Activated CD4-positive, alpha-beta T cell treated with anti-CD3 and anti-CD28 coated beads, Interleukin-2, amount 50 U/mL, for 48 hours (primary cell): ENCODE measurements around the gene ZNF91.
"Not testable (repeated sequence)": the region's sequence is repeated elsewhere in the genome, so short reads cannot be mapped to it uniquely, and the experiment has no call there.

ENCODE experiments used
- DNase-seq, 2 experiments: peaks; one replicate each; pipeline ENCODE4 v3.0.0-alpha.2; 2020

The ZNF91 gene

DNA sequence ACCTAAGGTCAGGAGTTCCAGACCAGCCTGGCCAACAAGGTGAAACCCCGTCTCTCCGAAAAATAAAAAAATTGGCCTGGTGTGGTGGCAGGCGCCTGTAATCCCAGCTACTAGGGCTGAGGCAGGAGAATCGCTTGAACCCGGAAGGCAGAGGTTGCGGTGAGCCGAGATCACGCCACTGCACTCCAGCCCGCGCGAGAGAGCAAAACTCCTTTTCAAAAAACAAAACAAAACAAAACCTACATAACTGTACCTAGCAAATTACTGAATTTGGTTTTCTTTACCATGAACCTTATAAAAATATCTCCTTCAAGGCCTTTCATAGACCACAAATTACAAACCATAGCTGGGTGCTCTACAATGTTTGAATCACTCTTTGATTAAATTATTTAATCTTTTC is 760 bp downstream of the ZNF91 start:
- peak; percentile 39 to 55 for DNase-seq

DNA sequence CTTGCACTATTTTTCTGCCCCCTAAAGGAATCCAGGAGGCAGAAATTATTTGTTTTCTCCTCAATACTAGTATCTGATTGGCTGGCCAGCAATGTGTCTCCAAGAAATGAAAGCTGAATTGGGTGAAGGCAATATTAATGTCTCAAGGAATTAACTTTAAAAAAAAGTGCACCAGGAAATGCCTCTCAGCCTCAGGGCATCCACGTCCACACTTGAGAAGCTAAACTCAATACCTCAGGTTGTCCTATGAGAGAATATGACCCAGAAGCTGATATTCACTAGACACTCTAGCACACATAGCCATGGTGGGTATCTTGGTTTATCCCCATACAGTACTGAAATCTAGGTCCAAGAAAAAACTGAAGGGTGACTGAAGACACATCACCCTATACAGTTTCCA is 2.1 kb downstream of the ZNF91 start:
- no peak for DNase-seq

DNA sequence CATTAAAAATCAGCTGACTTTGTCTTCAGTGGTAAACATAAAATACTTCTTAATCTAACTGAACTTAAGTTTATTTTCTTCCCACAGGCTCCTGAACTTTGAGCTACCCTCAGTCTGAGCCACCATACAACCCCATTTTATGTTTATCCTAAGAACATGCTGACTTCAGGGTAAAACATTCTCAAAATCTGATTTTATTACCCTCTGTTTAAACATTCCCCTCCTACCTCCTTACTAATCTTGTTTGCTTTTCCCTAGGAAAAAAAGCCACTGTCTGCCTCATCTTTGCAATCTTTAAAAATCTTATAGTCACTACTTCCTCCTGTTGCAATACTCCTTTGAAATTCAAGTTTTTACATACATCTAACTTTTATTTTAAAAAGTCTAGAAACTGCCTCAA is 4.0 kb downstream of the ZNF91 start:
- no peak for DNase-seq

DNA sequence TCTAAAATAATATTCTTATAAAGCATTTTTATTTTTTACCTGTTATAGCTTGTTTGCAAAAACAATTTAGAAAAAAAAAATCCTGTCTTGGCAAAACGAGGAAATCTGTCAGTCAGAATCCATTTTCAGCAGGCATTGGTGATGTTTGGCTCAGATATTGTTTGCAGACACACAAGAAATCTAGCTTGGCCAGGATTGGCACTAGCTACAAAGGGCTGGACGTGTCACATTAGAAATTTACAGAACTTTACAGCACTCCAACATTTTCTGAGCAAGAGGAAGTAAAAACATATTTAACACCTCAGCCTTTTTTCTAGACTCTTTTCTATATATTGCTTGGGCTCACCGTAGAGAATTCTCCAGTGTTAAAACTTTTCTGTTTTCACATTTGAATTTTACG is 9.9 kb downstream of the ZNF91 start:
- DNase-seq = no peak

DNA sequence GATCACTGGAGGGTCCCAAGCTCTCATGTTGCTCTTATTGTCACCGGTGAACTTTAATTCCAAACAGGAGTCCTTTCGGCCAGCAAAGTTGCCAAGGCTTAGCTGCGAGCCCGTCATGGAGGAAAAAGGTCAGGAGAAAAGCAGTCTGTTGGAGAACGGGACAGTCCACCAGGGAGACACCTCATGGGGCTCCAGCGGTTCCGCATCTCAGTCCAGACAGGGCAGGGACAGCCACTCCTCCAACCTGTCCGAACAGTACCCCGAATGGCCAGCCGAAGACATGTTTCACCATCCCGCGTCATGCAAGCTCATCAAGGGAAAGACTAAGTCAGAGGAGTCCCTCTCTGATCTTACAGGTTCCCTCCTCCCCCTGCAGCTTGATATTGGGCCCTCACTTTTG is 10.4 kb downstream of the ZNF91 start:
- no peak for DNase-seq

DNA sequence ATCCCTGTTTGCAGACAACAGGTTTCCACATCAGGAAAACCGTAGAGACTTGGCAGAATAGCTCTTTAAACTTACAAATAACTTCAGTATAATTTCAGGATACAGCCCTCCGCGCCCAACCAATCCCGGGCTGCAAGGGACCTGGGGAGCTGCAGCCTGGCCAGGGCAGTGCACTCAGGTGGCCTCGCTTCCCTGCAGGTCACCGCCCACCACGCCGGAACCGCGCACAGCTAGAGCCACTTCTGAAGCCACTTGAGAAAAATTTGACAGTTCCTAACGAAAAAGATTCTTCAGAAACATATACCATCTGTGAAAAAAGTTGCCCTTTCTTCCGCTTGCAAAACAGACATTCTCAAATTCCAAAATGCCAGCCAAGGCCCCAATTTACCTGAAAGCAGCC is 11.1 kb downstream of the ZNF91 start:
- no peak for DNase-seq

DNA sequence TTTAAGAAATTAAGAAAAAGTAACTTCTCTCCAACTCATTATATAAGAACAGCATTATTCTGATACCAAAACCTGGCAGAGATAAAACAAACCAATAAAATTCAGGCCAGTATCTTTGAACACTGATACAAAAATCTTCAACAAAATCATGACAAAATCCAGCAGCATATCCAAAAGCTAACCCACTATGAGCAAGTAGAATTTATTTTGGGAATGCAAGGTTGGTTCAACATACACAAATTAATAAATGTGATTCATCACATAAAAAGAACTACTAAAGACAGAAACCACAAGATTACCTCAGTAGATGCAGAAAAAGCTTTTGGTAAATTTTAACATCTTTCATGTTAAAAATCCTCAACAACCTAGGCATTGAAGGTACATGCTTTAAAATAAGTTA is 12.3 kb downstream of the ZNF91 start:
- DNase-seq = no peak

DNA sequence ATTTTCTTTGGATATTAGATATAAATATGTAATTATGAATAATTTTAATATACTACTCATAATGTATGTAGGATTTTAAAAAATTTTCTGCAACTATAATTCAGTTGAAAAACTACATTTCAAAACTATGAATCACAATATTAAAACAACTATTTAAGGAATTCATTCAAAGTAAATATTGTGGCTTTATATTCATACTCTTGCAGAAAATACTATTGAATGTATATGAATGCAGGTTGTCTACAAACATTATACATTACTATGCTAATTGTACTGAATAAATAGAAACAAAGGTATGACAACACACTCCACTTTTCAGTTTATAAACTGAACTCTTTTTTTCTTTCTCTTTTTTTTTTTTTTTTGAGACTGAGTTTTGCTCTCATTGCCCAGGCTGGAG is 14.2 kb downstream of the ZNF91 start:
- no peak for DNase-seq

DNA sequence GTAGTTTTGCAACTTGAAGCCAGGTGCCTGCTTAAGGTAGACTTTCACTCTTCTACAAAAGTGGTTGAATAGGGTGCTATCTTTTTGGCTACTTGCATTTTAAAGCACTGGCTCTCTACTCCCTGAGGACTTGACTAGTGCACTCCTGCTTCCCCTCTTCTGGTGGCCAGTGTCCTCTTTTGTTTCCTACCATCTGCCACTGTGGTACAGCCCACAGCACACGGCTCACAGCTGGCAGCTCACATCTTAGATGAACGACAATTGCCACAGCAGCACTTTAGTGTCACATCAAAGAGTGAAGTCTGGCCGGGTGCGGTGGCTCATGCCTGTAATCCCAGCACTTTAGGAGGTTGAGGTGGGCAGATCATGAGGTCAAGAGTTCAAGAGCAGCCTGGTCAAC is 15.6 kb downstream of the ZNF91 start:
- DNase-seq = not testable (repeated sequence)

DNA sequence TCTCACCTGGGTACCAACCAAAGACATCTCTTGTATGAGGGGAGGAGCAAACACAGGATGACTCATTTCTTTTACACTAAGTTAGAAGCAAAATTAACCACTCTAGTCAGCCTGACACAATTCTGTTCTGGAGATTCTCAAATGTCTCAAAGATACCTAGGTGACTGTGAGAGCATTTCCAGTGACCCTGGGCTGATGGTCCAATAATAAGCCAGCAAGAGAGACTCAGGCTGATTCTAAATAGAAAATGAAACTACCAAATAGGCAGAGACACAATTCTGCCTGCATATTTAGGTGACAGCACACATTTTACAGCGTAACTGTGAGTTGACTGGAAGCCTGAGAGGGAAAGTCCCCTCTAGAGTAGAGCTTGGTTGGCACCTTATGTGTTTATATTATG is 16.3 kb downstream of the ZNF91 start:
- DNase-seq = no peak

DNA sequence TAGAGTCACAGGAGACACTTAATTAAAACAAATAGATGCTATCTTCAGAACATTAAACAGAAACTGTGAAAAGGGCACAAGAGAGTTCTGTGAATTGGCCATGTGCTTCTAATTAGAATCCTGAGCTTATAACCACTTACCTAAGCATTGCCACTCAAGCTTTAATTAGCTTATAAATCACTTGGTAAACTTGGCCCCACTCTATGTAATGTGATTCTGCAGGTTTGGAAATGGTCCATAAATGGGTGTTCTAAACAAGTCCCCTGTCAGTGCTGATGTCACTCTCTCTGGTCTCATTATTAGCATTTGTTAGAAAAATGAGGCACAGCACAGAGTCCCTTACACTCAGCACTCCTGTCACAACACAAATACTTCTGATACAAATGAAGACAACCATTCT is 18.0 kb downstream of the ZNF91 start:
- no peak for DNase-seq

DNA sequence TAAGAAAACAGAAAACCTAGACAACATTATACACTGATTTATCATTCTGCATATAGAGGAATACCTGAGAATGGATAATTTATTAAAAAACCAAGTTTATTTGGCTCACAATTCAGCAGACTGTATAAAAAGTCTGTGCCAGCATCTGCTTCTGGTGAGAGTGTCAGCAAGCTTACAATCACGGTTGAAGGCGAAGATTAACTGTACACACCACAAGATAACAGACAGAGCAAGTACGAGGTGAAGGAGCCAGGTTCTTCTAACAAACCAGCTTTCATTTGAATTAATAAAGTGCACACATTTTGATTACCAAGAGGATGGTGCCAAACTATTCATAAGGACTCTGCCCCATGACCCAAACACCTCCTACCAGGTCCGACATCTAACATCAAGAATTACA is 28.8 kb downstream of the ZNF91 start:
- no peak for DNase-seq

DNA sequence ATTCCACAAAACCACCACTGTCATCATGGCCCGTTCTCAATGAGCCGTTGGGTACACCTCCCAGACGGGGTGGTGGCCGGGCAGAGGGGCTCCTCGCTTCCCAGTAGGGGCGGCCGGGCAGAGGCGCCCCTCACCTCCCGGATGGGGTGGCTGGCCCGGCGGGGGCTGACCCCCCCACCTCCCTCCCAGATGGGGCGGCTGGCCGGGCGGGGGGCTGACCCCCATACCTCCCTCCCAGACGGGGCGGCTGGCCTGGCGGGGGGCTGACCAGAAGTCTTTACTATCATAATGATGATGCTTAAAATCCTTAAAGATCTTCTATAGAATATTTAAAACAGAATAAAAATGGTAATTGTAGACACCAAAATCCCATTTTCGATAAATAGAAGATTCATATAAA is 29.2 kb downstream of the ZNF91 start:
- DNase-seq = not testable (repeated sequence)

DNA sequence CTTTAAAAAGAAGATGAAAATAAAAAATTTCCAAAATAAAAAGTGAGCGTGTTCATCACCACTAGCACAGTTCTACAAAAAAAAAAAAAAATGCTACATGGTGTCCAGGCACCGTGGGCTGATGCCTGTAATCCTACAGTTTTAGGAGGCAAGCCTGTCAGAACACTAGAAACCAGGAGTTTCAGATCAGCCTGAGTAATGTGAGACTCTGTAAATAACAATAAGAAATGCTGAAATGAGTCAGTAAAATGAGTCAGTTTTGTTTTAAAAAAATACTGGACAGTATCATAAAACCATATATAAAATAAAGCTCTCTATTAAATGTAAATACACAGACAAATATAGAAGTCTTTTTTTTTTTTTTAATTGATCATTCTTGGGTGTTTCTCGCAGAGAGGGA is 30.0 kb downstream of the ZNF91 start:
- DNase-seq = no peak

DNA sequence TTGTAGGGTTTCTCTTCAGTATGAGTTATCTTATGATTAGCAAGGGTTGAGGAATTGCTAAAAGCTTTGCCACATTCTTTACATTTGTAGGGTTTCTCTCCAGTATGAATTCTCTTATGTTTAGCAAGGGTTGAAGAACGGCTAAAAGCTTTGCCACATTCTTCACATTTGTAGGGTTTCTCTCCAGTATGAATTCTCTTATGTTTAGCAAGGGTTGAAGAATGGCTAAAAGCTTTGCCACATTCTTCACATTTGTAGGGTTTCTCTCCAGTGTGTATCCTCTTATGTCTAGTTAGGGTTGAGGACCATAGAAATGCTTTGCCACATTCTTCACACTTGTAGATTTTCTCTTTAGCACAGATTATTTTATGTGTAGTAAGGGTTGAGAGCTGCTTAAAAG is 33.4 kb downstream of the ZNF91 start:
- DNase-seq = not testable (repeated sequence)

DNA sequence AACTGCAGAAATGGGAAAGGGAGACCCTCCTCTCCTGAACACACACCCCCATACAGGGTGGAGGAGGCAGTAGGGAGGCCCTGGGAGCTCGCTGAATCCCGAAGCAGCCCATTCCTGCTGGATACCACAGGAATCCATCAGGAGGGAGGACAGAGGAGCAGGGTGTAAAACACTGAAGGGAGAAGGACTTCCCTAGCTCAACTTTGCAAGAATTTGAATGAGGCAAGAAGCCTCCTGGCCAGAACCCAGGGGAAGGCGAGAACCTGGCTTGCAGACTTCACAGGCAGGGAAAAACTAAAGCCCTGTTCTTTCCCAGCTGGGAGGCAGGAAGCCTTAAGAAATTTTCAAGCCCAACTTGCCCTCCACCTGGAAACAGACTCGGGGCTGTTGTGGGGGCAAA is 43.5 kb downstream of the ZNF91 start:
- DNase-seq = no peak

DNA sequence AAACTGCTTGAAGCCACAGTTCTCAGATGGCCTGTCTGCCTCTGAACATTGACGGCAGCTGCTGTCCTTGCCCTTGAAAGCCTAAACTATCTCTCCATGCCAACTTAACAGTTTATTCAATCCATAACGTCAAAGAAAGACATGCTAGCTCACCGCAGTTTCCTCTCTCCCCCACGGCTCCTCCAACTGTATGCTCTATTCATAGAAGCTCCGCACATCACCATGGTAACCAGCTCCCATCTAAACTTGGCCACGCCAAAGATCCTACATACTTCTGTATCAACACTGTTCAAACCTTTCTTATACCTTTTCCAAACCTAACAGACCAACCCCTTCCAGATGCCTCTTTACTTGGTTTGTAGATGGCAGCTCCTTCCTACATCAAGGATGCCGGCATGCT is 48.6 kb downstream of the ZNF91 start:
- no peak for DNase-seq

DNA sequence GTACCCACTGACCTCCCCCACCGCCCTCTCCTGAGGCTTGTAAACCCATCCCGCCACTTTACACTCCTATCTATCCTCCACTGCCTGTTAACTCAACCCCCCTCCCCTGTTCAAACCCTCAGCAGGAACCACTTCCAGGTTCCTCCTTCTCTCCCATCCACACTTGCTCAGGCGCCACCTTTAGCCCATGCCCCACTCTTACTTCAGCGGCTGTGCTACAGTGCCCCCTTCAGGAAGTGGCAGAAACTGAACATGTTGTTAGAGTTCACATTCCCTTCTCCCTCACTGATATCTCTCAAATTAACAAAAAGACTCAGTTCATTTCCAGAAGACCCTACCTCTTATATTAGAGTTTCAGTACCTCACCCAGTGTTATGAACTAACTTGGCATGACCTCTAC is 49.4 kb downstream of the ZNF91 start:
- DNase-seq = no peak

DNA sequence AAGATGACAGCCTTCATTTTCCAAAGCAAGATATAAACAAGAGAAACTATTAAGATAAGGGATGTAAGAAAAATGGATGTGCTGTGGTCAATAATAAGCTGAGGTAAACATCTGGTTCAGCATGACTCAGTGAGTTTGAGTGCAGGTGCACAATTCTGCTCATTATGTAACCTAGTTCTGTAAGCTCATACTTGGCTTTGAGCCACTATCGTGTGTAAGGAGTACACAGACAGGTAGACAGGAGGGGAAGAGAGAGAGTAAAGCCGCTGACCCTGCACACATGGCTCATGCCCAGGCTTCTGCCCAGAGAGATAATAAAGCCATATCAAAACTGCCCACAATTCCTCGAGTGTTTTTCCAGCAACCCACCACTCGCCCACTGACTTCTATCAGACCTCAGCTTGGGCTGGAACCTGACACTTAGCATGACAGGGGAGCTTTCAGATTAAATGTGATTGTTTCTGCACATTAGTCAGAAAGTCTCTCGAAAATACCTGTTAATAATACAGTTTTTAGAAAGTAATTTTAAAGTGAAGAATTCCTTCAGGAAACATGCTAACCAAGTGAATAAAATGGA is 51.7 kb downstream of the ZNF91 start:
- DNase-seq = no peak

DNA sequence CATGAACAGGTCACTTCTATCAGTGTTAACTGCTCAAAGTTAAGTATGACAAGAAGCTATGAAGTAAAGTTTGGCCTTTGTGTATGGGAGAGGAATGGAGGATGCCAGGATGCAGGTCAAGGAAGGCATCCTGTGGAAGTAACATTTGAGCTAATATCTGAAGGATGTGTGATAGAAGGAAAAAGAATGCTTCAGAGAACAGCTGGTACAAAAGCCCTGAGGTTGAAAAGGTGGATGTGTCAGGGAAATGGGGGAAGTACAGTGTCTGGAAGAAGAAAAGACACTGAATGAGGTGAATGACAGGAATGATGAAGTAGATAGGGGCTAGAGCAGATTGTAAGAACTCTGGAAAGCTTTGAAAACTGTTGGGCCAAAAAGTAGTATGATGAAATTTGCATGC is 67.1 kb downstream of the ZNF91 start:
- no peak for DNase-seq

DNA sequence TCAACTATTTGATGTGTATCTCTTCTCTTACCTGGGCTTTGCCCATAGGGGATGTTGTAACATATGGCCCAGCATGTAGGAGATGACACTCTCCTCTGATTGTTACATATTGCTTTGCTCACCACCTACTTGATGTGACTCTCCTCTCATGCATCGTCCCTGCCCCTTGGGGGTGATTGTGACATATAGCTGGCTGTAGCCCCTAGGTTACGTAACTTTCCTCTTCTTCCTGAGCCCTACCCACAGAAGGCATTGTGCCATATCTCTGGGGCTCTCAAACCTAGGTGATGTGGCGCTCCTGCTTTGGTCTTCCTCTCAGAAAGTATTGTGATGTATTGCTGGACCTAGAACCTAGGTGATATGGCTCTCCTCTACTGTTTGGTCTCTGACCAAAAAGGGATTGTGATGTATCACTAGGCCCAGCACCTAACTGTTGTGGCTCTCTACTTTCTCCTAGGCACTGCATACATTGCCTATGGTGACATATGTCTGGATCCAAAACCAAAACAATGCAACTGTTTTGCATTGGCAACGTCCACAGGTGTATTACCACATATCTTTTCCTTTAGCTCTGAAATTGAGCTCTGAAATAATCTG is 73.2 kb downstream of the ZNF91 start:
- no peak for DNase-seq

DNA sequence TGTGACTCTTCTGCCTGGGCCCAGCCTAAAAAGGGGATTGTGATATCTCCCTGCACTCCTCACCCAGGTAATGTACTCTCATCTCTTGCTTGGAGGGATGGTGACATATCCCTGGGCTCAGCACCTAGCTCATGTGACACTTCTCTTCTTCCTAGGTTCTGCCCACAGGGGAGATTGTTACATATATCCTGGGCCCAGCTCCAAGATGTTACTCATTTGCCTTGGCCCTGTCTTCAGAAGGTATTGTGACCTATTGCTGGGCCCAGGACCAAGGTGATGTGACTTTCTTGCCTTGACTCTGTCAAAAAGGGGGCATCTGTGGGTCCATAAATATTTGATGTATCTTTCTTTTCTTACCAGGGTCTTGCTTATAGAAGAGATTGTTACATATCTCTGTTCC is 73.9 kb downstream of the ZNF91 start:
- not testable (repeated sequence) for DNase-seq

DNA sequence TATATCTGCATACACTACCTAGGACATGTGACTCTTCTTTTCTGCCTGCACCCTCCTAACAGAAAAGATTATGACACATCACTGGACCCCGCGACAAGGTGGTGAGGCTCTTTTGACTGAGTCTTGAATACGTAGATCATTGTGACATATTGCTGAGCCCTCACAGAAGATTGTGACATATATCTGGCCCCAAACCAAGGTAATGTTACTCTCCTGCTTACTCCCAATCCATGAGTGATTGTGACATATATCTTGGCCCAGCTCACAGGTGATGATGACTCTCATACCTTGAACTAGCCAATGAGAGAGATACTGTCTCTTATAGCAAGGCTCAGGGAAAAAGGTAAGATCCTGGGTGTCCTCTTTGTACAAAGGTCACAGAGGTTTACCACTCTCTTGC is 75.7 kb downstream of the ZNF91 start:
- DNase-seq = not testable (repeated sequence)

DNA sequence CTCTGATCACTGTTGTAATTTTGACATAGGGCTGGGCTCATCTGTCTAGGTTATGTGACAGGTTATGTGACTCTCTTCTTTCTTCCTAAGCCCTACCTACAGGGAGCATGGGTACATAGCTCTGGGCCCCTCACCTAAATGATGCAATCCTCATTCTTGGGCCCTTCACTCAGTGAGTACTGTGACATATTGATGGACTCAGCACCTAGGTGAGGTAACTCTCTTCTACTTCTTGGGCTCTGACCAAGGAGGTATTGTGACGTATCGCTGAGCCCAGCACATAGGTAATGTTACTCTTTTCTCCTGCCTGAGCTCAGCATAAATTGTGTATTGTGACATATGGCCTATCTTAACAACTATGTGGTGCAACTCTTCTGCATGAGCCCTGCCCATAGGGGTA is 76.3 kb downstream of the ZNF91 start:
- DNase-seq = not testable (repeated sequence)

DNA sequence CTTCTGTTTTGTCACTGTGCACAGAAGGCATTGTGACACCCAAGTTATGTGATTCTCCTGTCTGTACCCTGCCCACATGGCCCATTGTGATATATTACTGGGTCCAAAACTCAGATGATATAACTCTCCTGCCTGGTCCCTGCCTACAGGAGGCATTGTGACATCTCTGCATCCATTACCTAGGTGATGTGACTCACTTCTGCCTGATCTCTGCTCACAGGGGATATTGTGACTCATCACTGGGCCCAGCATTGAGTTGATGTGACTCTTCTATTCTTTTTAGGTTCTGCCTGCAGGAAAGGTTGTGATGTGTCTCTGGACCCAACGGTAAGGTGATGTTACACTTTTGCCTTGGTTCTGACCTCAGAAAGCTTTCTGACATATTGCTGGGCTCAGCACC is 77.1 kb downstream of the ZNF91 start:
- DNase-seq = peak in 1 of 2 experiments; percentile 4

DNA sequence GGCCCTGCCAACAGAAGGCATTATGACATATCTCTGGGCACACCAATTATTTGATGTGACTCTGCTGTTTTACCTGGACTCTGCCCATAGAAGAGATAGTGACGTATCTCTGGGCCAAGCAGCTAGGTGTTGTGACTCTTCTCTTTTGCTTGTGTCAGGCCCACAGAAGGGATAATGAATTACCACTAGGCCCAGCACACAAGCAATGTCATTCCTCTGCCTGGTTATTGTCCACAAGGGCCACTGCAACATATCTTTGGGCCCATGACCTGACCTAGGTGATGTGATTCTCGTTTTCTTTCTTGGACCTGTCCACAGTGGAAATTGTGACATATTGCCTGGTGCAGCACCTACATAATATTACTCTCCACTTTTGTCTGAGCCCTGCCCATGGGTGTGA is 80.0 kb downstream of the ZNF91 start:
- DNase-seq = no peak
